CD4-positive, alpha-beta T cell treated with Interleukin-2 at 100 ng/mL for 4 hours (primary cell): Measurements from ENCODE around the gene VSIG2.
A peak's percentile ranks its signal among the peaks of the same experiment; 100 is the strongest.

Experiments used
- DNase-seq: peaks from one replicate; pipeline ENCODE4 v3.0.0-alpha.2; 2020; ENCODE audit warnings: low spot score

VSIG2 gene

DNA sequence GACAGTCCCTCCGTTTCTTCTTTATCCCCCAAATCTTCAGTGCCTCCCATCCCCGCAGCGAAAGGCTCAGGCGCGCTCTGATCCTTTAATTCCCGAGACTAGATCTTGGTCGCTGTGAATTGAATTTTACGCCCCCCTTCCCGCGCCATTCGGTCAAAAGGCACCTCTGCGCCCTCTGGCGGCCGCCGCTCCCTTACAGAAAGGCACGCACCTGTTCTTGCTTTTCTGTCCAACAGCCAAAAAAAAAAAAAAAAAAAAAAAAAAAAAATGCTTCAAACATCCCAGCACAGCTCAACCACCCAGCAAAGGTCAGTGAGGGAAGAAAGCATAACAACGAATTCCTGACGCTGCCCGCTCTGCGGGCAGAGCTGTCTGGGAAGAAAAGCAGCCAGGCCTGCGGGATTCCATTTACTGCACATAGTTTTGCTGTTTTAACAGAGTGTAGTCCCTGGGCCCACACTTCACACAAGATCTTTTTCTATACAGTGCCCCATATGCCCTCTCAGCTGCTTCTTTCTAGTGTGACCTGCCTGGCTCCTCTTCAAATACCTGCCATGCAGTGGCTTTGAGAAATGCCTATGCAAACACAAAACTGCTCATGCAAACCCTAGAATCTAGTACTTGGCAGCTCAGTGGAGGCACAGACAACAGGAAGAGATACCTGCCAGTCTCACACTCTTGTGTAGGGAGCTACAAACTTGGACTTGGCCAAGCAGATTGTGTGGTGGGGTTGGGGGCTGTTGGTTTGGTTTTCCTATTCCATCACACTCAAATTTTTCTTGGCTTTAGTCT, 11.3 kb upstream of the VSIG2 start:
- DNase-seq: peak; percentile 84

DNA sequence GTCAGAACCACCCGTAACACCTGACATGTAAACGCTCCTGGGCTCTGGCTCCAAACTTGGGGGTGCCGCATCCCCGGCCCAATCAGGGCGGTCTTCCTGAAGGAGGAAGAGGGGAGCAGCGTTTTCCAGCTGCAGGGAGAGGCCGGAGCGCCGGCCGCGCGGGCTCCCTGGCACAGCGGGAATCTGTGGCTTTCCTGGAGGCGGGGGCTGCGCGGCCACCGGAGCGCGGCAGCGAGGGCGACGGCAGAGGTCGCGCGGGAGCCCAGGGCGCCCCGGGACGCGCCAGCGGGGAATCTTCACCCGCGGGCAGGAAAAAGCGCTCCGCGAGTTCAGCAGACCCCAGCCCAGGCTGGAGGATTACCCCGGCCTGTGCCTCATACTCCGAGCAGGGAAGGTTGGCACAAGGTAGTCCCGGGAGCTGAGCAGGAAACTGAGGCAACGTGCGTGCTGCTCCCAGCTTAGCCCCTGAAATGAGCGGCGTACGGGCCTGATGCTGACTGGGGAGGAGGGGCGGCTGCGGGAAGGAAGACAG, 10.6 kb upstream of the VSIG2 start:
- no peak for DNase-seq

DNA sequence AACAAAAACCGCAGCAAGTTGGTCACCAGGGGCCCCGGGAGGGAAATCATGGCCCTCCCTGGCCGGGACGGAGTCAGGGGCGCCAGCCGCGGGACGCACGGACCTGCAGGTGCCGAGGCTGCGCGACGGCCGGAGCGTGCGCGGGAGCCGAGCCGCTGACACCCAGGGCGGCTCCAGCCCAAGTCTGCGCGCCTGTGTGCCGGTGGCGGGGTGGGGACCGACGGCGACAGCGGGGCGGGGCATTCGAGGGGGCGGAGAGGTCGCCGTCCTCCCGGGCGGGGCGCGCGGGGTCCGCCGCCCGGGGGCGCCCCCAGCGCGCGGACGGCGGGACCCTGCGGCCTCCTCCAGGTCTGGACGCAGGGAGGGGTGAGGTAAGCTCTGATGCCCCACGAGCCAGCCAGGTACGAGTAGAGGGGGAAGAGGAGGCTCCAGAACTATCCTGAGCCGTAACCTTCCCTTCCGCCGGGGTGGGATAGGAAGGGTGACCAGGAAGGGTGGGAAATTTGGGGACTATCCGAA, 10.1 kb upstream of the VSIG2 start, which contains the start of gene ESAM:
TSS of gene ESAM (minus strand) at position 186 of the 519 bp plus-strand sequence. CDS start at position 50, 136 bp downstream.
- DNase-seq: peak; percentile 68

DNA sequence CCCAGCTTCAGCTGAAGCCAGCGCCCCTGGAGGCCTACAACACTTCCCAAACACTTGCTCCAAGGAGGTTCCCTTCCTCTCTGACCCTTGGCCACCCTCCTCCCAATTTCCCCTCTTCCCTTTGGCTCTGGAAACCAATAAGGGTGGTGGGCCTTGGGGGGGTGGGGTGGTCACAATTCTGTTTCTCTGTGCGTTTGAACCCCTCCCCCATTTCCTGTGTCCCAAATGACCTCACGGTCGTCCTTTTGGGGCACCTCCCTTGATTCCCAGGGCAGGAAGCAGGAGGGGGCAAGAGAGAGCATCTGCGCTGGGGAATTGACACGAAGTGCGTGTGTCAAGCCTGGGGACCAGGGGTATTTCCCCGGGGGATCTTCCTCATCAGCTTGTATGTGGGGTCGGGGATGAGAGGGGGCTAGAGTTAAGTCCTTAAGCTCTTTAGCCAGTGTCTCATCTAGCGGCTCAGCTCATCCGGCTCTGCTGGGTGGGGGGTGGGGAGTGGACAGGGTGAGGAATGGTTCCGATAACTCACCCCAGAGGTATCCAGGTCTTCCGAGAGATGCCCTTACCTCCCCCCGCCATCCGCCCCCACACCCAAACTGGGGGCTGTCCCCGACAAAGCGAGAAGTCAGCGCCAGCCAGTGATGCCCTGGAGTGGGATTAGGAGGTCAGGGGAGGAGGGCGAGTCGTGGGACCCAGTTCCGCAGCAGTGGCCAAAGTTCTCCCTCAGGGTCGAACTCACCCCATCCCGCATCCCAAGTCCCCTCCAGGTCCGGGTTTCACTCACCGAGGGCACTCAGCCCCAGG, 9.4 kb upstream of the VSIG2 start:
- no peak for DNase-seq

DNA sequence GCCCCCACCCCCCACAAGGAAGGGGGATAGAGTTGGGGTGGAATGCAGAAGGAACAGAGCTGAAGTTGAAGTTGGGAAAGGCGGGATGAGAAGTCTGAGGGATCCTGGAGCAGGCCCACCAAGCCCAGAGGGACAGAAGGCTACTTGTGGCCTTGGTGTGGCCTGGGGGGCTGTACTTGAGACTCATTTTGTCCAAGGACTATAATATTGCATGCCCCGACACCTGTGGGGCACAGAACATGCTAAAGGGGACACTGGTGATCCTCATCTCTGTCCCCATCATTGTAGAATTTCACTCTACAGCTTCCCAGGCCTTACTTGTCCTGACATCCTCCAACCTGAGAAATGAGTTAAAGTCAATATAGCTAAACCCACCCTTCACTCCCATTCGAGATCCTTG, 8.8 kb upstream of the VSIG2 start:
- DNase-seq: no peak

DNA sequence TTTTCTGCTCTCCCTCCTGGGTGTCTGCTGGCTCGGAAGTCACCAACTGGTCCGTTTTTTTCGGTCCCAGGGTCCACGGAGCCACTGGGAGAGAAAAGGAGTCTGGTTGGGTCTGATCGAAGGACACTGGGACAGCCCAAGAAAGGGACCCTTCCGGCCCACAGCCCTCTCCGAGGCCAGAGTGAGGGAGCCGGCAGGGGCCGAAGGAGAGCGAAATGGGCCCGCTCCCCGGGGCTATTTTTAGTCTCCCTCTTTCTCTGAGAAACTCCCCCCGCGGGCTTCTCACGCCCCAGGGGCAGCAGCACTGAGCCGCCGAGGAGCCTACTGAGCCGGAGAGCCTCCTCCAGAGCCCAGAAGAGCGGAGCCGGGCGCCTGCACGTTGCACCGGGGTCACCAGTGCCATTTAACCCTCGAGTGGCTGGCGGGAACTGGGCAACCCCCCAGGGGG, 8.2 kb upstream of the VSIG2 start:
- DNase-seq: no peak

DNA sequence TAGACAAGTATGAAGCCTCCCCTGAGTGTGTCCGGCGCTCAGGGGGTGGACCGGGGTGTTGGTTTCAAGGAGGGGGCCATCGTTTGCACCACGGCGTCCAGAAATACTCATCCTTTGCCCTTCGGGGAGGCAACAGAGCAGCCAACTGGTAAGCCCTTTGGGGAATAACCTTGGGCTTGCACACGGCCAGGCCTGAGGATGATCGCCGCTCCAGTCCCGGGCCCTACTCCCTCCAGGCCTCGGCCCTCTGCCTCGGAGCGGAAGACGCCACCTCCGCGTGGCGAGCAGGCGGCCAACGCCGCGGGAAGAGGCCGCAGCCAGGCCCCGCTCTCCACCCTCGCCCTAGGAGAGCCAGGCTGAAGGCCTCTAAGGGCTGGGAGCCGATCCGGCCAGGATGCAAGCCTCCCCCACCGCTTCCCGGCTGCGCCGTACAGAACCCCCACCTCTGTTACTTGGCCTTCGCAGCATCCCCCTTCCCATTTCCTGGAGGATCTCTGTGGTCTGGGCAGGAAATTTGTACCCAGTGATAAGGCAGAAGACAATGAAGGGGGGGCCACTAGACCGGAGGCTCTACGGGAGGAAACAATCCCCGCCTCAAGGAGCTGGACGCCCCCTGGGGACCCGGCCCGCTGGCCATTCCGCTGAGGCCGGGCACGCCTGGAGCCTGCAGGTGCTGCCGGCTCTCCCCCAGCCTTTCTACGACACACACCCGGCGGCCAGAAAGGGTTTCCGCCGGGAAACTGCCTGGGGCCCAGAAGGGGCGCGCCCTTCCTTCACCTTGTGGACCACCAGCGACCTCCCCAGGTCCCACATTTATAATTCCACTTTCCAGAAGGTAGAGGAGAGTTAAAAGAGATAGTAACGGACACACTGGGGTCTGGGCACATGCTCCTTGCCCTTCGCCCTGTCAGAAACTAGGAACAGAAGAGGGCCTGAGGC, 7.5 kb upstream of the VSIG2 start:
- DNase-seq: no peak

DNA sequence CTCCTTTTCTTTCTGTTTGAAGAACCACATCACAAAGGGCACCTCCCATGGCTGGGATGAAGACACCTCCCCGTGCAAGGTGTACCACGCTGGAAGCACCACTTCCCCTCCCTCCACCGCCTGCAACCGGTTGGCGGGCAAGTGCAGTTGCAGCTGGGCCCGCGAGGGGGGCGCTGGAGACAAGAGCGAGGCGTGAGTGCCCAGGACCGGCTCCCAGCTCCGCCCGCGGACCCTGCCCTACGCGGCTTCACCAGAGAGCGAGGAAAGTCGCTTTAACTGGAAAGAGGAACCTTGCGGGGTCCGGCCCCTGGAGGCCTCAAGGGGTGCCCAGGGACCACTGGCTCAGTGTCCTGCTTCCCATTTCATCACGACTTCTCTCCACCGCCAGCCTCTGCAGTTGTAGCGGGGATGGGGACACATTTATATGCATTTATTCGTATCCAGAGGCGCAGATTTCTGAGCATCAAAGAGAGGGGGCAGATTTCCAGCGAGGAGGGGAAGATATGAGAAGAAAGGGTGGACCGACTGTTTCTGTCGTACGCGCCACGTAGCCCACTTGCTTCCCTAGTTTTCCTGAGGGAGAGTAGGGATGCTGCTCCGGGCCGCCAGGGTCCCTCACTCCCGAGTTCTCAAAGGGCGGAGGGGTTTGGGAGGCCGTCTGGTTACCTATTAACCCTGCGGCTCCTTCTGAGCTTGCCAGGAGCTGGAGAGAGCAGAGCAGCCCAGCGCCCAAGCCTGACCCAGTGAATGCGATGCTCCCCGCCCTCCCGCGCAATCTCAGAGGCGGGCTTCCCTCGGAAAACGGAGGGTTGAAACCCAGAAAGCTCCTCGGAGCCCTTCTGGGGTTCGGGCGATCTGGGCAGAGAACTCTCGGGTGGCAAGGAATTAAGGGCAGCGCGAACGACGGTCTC, 6.6 kb upstream of the VSIG2 start:
- DNase-seq: peak; percentile 67

DNA sequence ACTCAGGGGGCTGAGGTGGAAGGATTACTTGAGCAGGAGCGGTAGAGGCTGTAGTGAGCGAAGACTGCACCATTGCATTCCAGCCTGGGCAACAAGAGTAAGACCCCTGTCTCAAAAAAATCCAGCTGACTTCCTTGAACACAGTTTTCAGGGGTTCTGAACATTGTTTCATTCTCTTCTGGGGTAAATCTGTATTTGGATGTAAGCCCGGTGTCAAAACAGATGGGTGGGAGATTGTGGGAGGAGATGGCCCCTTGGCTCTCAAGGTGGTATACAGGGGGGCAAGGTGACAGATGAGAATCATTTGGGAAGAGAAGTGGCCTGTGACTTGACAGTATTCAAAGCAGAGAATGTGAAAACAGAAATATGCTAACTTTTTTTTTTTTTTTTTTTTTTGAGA, 5.3 kb upstream of the VSIG2 start:
- no peak for DNase-seq

DNA sequence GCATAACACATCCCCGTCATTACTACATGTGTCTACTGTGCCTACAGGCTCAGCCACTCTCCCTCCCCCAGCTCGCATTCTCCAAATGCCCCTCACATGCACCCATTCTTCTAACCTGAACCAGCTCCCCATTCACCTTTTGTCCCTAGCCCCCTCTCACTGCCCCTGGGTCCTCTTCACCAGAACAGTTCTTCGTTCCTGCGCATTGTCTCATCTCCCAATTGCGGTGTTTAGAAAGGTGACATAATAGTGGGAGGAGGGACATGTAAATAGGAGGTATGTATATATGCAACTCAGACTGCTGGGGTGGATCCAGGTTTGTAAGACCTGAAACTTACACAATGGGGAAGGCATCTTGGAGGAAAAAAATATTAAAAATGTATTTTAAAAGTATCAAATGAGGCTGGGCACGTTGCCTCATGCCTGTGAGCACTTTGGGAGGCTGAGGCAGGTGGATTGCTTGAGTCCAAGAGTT, 4.7 kb upstream of the VSIG2 start:
- no peak for DNase-seq

DNA sequence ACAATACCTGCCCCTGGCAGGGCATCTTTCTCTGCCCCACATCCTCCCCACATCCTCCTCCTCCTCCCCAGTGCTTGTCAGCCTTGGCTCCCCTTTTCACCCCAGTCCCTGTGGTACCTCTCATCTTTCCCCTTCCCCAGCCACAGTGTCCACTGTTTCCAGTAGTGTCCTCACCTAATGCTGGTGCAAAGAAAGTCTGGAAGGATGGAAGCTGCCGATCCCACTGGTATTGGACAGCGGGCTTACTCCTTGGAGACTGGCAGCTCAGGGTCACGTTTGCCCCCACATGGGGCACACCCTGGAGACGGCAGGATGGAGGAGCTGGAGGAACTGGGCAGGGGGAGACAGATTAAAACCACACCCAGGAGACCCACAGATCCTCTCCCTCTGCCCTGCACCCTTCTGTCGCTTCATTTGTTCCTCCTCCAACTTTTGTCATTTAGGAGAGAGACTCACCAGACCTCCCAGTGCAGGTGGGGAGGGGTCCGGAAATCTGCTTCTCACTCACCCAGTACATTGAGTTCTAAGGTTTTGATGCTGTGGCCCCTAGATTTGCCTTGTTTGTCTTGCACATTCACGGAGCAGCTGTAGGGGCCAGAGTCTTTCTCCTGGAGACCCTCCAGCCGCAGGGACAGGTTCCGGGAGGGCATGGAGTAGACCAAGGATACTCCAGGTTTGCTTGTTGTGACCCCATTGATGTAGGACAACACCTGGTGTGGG, 4.1 kb upstream of the VSIG2 start:
- no peak for DNase-seq

DNA sequence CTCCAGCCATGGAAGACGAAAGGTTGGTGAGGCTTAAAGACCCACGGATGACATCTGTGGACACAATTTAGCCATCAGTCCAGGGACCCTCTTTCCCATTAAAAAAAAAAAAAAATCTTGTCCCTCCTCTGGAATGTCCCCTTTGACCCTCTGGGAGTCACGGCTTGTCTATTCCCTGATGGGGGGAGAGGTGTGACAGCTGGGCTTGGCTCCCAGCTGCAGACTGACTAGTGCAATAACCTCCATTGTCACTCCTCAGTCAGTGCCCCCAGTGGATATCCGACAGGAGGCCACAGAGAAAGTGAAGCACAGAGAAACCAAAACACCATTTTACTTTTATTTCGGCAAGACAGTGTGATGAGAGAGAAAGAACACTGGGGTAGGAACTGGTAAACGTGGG, 2.7 kb upstream of the VSIG2 start:
- no peak for DNase-seq

DNA sequence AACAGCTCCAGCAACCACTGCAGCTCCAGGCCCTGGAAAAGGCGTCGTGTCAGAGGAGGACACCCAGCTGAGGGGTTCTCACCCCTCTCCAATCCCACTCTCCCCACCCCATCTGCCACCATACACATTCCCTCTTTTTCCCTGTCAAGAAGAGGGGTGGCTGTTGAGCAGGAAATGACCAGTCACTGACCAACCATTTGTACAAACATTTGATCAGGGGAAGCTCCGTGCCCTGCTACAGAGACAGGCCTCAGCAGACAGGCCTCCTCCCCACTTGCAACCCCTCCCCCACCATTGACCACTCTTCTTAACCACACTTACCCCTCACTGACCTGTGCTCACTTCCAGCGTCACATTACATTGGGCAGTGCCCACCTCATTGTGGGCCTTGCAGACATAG, 2.3 kb upstream of the VSIG2 start:
- DNase-seq: no peak

DNA sequence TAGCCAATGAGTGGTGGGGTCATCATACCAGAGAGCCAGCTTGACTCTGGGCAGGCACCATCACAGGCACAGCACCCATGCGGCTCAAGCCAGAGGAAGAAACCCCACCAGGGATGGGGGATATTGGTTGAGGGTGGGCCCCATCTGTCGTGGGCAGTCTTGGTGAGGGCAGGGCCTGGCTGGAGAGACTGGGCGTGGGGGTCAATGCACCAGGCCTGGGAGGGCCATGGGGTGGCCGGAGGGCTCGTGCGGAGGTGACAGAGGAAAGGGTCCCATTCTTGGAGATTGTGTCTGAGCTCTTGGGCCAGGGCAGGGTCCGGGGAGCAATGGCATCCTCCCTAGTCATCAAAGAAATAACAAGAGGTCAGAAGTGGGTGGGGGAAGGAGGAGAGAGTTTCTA, 1.6 kb upstream of the VSIG2 start:
- DNase-seq: no peak

DNA sequence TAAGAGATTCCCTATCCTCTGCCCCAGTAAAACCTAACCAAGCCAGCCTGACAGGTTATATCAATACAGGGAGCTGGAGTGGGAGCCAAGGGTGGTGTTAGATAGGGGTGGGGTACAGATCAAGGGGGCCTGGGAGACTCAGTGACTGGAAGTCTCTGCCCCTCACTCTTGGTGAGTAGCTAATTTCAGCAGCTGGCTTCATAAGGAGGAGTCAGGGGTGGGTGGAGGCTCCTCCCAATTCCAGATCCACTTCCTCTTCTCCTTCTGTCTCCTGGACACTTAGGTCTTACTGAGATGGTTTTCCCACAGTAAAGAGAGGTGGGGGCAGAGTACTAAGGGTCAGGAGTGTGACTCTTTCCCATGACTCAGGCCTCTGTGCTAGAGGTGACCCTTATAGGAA, 1.1 kb upstream of the VSIG2 start:
- no peak for DNase-seq

DNA sequence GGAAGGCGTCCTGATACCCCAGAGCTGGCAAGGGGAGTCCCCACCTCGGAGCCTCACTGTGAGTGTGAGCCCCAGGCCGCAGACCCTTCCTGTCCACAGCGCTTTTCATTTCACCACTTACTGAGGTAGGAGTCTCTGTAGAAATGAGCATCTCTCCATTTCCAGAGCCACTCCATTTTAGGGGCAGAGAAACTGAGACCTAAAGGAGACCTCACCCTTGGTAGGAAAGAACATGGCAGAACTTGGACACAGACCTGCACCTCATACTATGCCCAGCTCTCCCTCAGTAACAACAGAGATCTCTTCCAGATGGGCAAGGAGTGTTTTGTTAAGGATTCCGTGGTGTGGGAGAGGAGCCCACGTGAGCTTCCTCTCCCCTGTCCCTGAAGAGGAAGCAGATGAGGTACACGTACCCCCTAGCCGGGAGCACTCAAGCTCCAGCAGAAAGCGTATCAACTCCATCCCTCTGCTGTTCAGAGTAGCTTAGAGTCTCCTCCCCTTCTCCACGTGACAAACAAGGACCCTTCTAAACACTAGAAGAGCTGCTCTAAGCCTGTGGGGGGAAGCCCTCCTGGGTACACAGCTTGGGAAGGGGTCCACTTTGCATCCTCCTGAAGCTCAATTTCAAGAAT, 532 bp upstream of the VSIG2 start:
- no peak for DNase-seq

DNA sequence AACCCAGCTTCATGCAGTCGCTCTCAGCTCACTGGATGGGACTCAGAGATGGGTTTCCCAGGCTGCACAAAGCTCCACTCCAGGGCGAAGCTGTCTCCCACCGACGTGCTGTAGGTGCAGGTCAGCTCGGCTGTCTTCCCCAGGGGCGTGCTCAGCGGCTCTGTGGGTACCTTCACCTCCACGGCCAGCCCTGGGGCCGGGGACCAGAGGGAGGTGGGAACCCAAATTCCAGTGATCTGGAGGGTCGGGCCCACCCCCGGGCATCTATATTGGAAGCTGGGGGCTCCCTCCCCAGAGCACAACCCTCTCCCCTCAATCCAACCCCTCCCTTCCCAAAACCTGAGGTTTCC, 689 bp downstream of the VSIG2 start:
- DNase-seq: no peak

DNA sequence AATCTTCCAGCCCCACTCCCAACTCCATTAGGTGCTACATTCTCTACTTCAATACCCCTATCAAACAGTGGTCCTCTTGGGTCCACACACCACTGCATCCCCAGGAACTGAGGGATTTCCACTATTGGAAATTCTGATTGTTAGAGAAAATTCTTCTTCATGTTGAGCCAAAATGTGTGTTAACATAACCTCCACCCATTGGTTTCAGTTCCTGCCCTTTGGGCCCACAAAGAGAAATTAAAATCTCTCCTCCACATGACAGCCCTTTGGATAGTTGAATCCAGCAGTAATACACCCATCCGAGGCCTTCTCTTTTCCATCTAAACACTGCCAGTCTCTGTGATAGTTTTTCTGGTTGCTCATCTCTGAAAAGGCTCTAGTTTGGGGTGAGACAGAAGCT, 2.1 kb downstream of the VSIG2 start:
- no peak for DNase-seq
